ENCODE measurements around the gene BTBD17. TPM values are rescaled to one million over a fixed set of nuclear protein-coding genes. Genes with fewer than 3 reads are reported as not detected.

The BTBD17 gene
- polyA plus RNA-seq, 1 experiment: not detected

DNA sequence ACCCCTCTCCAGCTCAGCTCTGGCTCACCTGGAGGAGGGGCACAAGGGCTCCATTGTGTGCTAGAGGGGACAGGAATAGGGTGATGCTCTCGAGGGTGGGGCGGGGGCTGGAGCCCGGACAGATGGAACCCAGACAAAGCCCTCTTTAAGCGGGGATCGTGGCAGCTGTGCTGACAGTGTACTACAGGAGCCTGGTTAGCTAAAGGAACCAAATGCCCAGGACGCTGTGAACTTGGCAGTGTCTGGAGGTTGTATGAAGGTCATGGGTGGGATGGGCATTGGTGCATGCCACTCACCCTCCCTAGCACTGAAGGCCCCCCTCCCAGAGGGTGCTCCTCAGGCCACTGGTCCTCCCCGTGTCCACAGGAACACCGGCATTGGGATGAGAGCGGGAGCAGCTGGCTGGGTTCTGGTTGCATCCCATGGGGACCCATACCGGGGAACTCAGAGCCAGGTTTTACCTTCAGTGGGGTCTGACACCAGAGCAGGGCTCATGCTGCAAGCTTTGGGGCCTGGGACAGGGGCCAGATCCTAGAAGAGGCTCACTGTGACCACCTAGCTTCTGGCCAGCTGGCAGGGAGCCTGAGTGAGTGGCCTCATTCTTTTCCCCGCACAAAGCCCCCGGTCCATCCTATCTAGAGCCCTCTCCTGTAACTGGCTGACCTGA is 23.7 kb downstream of the BTBD17 start:
- CTCF ChIA-PET: no interaction called here
- H3K27ac ChIP-seq (ENCODE audit: low read depth, low read length): no peak overlapping the region
- DNase-seq (ENCODE audit: low read depth, low spot score): no peak
- TF ChIP-seq, protein P1, sequence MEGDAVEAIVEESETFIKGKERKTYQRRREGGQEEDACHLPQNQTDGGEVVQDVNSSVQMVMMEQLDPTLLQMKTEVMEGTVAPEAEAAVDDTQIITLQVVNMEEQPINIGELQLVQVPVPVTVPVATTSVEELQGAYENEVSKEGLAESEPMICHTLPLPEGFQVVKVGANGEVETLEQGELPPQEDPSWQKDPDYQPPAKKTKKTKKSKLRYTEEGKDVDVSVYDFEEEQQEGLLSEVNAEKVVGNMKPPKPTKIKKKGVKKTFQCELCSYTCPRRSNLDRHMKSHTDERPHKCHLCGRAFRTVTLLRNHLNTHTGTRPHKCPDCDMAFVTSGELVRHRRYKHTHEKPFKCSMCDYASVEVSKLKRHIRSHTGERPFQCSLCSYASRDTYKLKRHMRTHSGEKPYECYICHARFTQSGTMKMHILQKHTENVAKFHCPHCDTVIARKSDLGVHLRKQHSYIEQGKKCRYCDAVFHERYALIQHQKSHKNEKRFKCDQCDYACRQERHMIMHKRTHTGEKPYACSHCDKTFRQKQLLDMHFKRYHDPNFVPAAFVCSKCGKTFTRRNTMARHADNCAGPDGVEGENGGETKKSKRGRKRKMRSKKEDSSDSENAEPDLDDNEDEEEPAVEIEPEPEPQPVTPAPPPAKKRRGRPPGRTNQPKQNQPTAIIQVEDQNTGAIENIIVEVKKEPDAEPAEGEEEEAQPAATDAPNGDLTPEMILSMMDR (IDR thresholded peaks at IDR 0.05; ENCODE audit: low read depth, low read length): no peak
- H3K27me3 ChIP-seq (ENCODE audit: control insufficient read depth, insufficient read depth, low read length): no peaks in the 10 kb centered on the region
- POLR2A ChIA-PET: no interaction called here
- no peak overlapping the region for H3K4me3 ChIP-seq (ENCODE audit: low read depth, low read length)
- H3K9me3 ChIP-seq (ENCODE audit: control insufficient read depth, insufficient read depth, low read length): no peaks in the 10 kb centered on the region; the same call in 1 of the 2 replicates

DNA sequence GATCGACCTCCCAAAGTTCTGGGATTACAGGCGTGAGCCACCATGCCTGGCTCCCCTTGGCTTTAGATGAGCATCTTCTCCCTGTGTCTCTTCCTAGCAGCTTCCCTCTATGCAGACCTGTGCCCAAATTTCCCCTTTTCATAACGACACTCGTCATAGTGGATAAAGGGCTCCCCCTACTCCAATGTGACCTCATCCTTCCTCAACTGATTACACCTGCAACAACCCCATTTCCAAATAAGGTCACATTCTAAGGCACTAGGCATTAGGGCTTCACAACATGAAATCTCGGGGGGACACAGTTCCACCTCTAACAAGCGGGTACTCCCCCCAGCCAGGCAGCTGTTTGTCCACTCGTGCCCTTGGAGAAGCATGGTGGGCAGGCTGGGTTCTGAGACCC is 25.4 kb downstream of the BTBD17 start:
- Histone ChIP-seq H3K4me3 (ENCODE audit: low read depth, low read length) (no peak overlapping the region), H3K27me3 (ENCODE audit: control insufficient read depth, insufficient read depth, low read length) (no peaks in the 10 kb centered on the region), H3K9me3 (ENCODE audit: control insufficient read depth, insufficient read depth, low read length) (no peaks in the 10 kb centered on the region; the same call in 1 of the 2 replicates), H3K27ac (ENCODE audit: low read depth, low read length) (no peak overlapping the region)
- no peak for DNase-seq (ENCODE audit: low read depth, low spot score)
- CTCF ChIA-PET: no interaction called here
- TF ChIP-seq, protein P1 (IDR thresholded peaks at IDR 0.05; ENCODE audit: low read depth, low read length): no peak
- POLR2A ChIA-PET: no interaction called here

DNA sequence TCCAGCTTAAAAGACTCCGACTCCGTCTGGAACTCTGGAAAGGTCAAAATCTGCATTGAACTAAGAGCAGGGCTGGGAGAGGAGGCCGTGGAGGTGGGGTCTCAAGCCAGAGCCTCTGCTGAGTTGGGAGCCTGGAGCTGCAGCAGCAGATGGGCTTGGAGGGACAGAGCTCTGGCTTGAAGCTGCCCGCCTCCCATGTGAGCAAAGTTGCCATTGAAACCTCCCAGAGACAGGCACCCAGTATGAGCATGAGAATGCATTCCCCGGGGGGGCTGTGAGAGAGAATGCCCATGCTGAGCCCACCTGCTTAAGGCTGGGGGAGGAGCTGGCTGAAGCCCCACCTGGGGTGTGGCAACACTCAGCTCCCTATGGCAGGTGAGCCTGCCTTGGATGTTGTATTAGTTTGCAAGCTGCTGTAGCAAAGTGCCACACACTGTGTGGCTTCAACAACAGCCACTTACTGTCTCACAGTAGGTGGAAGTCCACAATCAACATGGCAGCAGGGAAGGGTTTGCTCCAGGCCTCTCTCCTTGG is 26.1 kb downstream of the BTBD17 start:
- Histone ChIP-seq H3K9me3 (ENCODE audit: control insufficient read depth, insufficient read depth, low read length) (no peaks in the 10 kb centered on the region; the same call in 1 of the 2 replicates), H3K27me3 (ENCODE audit: control insufficient read depth, insufficient read depth, low read length) (no peaks in the 10 kb centered on the region), H3K27ac (ENCODE audit: low read depth, low read length) (no peak overlapping the region), H3K4me3 (ENCODE audit: low read depth, low read length) (no peak overlapping the region)
- ChIA-PET CTCF (no interaction called here), POLR2A (no interaction called here)
- no peak for DNase-seq (ENCODE audit: low read depth, low spot score)
- TF ChIP-seq, protein P1 (IDR thresholded peaks at IDR 0.05; ENCODE audit: low read depth, low read length): no peak

DNA sequence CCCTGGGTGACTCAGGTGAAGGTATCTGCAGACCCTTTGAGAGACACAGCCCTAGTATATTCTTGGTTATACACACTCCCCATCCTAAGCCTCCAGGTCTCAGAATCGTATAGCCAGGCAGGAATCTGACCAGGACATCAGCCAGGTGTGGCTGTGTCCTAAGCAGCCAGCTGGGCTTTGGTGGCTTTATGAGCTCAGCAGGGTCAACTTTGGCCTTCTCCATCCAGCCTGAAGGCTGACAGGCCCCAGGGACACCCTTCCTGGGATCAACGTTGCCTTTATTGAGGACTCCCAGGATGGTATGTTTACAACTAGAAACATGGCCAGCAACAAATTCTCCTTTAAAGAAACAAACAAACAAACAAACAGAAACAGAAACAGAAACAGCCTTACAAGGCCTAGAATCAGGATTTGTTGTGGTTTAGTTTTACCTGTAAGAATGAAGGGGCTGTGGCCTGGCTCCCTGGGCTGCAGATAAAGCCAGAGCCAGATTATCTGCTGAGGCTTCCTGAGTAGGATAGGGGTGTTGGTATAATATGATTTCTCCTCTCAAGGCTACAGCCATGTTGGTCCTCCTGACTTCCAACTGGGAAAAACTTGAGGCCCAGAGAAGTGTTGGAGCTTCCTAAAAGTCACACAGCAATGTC is 27.2 kb downstream of the BTBD17 start:
- H3K27me3 ChIP-seq (ENCODE audit: control insufficient read depth, insufficient read depth, low read length): no peaks in the 10 kb centered on the region
- CTCF ChIA-PET: no interaction called here

More for the DNA sequence above, 27.2 kb downstream of the BTBD17 start:
- TF ChIP-seq, protein P1 (IDR thresholded peaks at IDR 0.05; ENCODE audit: low read depth, low read length): no peak
- DNase-seq (ENCODE audit: low read depth, low spot score): no peak
- no peak overlapping the region for H3K4me3 ChIP-seq (ENCODE audit: low read depth, low read length)
- POLR2A ChIA-PET: no interaction called here
- no peaks in the 10 kb centered on the region for H3K9me3 ChIP-seq (ENCODE audit: control insufficient read depth, insufficient read depth, low read length)
- no peak overlapping the region for H3K27ac ChIP-seq (ENCODE audit: low read depth, low read length)

Measured in AG04450 (cell line).